H54 (cell line): Measurements from ENCODE around the gene BDP1.

Source experiments
- DNase-seq: peaks from one replicate; pipeline ENCODE4 v3.0.0; 2011; ENCODE audit warnings: low spot score, mixed read lengths; ENCODE audit not compliant: insufficient read length
- FAIRE-seq: peaks from 3 replicates; lab custom pipeline; 2011; peaks lifted over from hg19 to GRCh38; lab: Jason Lieb, UNC
- POLR2A ChIP-seq: IDR thresholded peaks from 2 replicates; pipeline ENCODE4 v1.6.1; 2011; ENCODE audit warnings: low read depth, mild to moderate bottlenecking, low read length

Gene BDP1

GRCh38 chr5:71615809-71616208, 160.4 kb downstream of the BDP1 start:
- TF ChIP-seq POLR2A: no peak
- FAIRE-seq (no peak), DNase-seq (no peak)
